SU-DHL-6 (cell line): Measurements from ENCODE around the gene FAM120A.

Experiments used
- H2AFZ ChIP-seq: fragments of 200-600 bp; sonication (generic); 2 replicates; pipeline ENCODE4 v1.6.1; 2014; ENCODE audit warnings: low read depth, mild to moderate bottlenecking, moderate library complexity, mixed read lengths, antibody characterized with exemption, low read length; ENCODE audit not compliant: severe bottlenecking
- H3F3A ChIP-seq: fragments of 200-600 bp; shearing (Covaris generic); 2 replicates; pipeline ENCODE4 v1.6.0; 2016; ENCODE audit warnings: antibody characterized with exemption, mild to moderate bottlenecking; ENCODE audit not compliant: insufficient read depth
- H3K27ac ChIP-seq: fragments of 200-600 bp; sonication (generic); 2 replicates; pipeline ENCODE4 v1.5.1; 2016; ENCODE audit warnings: low read depth, mild to moderate bottlenecking, low read length, moderate library complexity, mixed read lengths
- H3K27me3 ChIP-seq: fragments of 200-600 bp; sonication (generic), shearing (Covaris generic); 2 replicates; pipeline ENCODE4 v1.6.0; 2014; ENCODE audit warnings: mild to moderate bottlenecking, low read length
- H3K36me3 ChIP-seq: fragments of 200-600 bp; sonication (generic); 2 replicates; pipeline ENCODE4 v1.6.1; 2014; ENCODE audit warnings: mild to moderate bottlenecking, low read length, mixed read lengths
- H3K4me2 ChIP-seq: fragments of 300-600, 200-600 bp; shearing (Covaris generic), sonication (generic); 2 replicates; pipeline ENCODE4 v1.6.0; 2014; ENCODE audit warnings: low read length, low read depth, mild to moderate bottlenecking; ENCODE audit not compliant: poor library complexity, severe bottlenecking
- H3K4me3 ChIP-seq: fragments of 200-600 bp; sonication (generic); 2 replicates; pipeline ENCODE4 v1.5.1; 2014; ENCODE audit warnings: antibody characterized with exemption, low read length, mild to moderate bottlenecking, mixed read lengths; ENCODE audit not compliant: insufficient read depth, poor library complexity, severe bottlenecking
- H3K79me2 ChIP-seq: fragments of 200-600 bp; sonication (generic); 2 replicates; pipeline ENCODE4 v1.6.1; 2014; ENCODE audit warnings: mild to moderate bottlenecking, low read length, moderate library complexity; ENCODE audit not compliant: insufficient read depth
- H3K9ac ChIP-seq: fragments of 200-600 bp; sonication (generic); 2 replicates; pipeline ENCODE4 v1.7.0; 2014; ENCODE audit warnings: mild to moderate bottlenecking, low read length
- H3K9me2 ChIP-seq: fragments of 200-600 bp; sonication (generic); replicated peaks from 2 replicates; pipeline ENCODE4 v1.6.1; 2014; ENCODE audit warnings: low read length; ENCODE audit not compliant: insufficient read depth
- H3K9me3 ChIP-seq: fragments of 200-600 bp; sonication (generic); 2 replicates; pipeline ENCODE4 v1.6.1; 2014; ENCODE audit warnings: low read length, mixed read lengths; ENCODE audit not compliant: insufficient read depth
- H4K20me1 ChIP-seq: fragments of 200-600 bp; sonication (generic); 2 replicates; pipeline ENCODE4 v1.6.1; 2014; ENCODE audit warnings: low read depth, mild to moderate bottlenecking, antibody characterized with exemption, low read length, moderate library complexity, mixed read lengths
- CTCF ChIP-seq: fragments of 200-600 bp; sonication (generic); IDR thresholded peaks from one replicate; pipeline ENCODE4 v1.5.1; 2017; ENCODE audit warnings: antibody characterized with exemption, mild to moderate bottlenecking, low read length, moderate library complexity; ENCODE audit not compliant: insufficient read depth, poor library complexity, severe bottlenecking
- EZH2phosphoT487 ChIP-seq: fragments of 200-600 bp; sonication (generic), shearing (Covaris generic); conservative IDR thresholded peaks from 2 replicates; pipeline ENCODE4 v1.6.1; 2018; ENCODE audit warnings: mild to moderate bottlenecking, antibody characterized with exemption, low read length, moderate library complexity, mixed read lengths

The FAM120A gene

GRCh38 chr9:93601666-93602065 lies 150.2 kb downstream of the FAM120A start:
- TF ChIP-seq EZH2phosphoT487, result no peak
- TF ChIP-seq CTCF, result no peak
- H3K9me2 ChIP-seq, result no peaks in the 10 kb centered on the region
- H3K9ac ChIP-seq, result no peak overlapping the region
- H3K4me2 ChIP-seq, result no peak overlapping the region
- no peak overlapping the region for H3K27ac ChIP-seq
- H3K36me3 ChIP-seq, result no peaks in the 10 kb centered on the region
- no peaks in the 10 kb centered on the region for H3F3A ChIP-seq
- H3K9me3 ChIP-seq, result no peaks in the 10 kb centered on the region
- no peaks in the 10 kb centered on the region for H3K27me3 ChIP-seq
- no peak overlapping the region for H3K4me3 ChIP-seq
- no peaks in the 10 kb centered on the region for H4K20me1 ChIP-seq
- H3K79me2 ChIP-seq, result no peaks in the 10 kb centered on the region
- no peak overlapping the region for H2AFZ ChIP-seq

GRCh38 chr9:93603011-93603410 lies 151.5 kb downstream of the FAM120A start:
- Histone ChIP-seq H3K27ac (no peak overlapping the region), H4K20me1 (no peaks in the 10 kb centered on the region), H3K4me2 (no peak overlapping the region), H3K4me3 (no peak overlapping the region), H3K9me2 (no peaks in the 10 kb centered on the region), H3K27me3 (no peaks in the 10 kb centered on the region), H2AFZ (no peak overlapping the region), H3F3A (no peaks in the 10 kb centered on the region), H3K36me3 (no peaks in the 10 kb centered on the region), H3K9me3 (no peaks in the 10 kb centered on the region), H3K79me2 (no peaks in the 10 kb centered on the region), H3K9ac (no peak overlapping the region)
- no peak for TF ChIP-seq CTCF
- no peak for TF ChIP-seq EZH2phosphoT487

DNA sequence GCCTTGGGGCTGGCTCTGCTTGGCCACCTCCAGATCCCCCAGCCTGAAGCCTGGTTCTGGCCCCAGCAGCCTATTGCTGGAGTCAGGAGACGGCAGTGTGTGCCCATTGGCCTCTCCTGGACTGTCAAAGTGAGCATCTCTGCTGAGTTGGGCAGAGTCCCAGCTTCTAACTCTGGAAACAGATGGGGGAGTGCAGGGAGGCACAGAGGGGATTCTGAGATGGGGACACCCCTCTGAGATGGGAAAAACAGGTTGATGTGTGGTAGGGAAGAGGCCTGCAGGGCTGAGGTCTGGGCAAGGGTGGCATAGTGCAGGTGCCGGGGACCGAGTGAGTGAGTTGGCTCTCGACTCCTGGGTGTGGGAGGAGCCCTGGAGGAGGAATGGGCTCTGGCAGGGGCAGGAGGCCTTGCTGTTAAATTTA lies 152.4 kb downstream of the FAM120A start:
- Histone ChIP-seq H3K4me3 (no peak overlapping the region), H3K9me3 (no peaks in the 10 kb centered on the region), H3K9me2 (no peaks in the 10 kb centered on the region), H3K27me3 (no peaks in the 10 kb centered on the region), H4K20me1 (no peaks in the 10 kb centered on the region), H3K4me2 (no peak overlapping the region), H3K36me3 (no peaks in the 10 kb centered on the region), H2AFZ (no peak overlapping the region), H3F3A (no peaks in the 10 kb centered on the region), H3K9ac (no peak overlapping the region), H3K27ac (no peak overlapping the region), H3K79me2 (no peaks in the 10 kb centered on the region)
- TF ChIP-seq CTCF (no peak), EZH2phosphoT487 (no peak)
